Iris pigment epithelial cell (primary cell): ENCODE results near the gene PNMA6F.
"Not testable (repeated sequence)": the region's sequence is repeated elsewhere in the genome, so short reads cannot be mapped to it uniquely, and the experiment has no call there.

Source experiments
- DNase-seq: peaks from one replicate; pipeline ENCODE4 v3.0.0-alpha.2; 2011; ENCODE audit warnings: low read depth

Gene PNMA6F

DNA sequence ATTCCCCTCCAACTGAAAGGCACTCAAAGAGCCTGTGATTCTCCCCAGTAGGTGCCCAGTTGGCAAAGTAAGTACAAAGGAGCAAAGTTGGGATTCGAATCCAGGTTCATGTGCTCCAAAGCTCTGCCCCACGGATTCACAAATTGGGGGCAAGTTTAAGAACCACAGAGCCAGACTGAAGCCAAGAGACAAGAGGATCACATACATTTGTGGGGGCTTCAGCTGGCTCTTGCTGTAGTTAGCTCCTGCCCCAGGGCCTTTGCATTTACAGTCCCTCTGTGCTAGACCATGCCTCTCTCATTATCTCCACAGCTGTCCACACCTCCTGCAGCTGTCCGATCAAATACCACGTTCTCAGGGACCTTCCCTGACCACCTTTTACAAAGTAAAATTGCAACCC is 18.8 kb downstream of the PNMA6F start:
- DNase-seq, result no peak

DNA sequence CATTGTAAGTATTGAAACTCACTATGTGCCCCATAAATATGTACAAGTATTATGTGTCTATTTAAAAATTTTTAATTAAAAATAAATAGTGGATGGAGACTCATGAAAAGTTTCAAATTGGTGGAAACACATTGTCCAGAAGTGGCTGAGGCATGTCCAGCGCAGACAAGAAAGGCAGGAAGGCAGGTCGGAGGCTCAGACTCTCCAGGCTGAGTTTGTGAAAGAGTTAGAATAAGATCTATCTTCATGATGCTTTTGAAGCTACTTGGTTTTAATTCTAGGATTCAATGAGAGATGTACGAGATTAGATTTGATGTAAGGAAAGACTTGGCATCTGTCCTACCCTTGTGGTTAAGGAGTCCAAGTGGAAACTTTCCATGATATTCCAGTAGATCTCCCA is 19.8 kb downstream of the PNMA6F start:
- DNase-seq, result no peak

DNA sequence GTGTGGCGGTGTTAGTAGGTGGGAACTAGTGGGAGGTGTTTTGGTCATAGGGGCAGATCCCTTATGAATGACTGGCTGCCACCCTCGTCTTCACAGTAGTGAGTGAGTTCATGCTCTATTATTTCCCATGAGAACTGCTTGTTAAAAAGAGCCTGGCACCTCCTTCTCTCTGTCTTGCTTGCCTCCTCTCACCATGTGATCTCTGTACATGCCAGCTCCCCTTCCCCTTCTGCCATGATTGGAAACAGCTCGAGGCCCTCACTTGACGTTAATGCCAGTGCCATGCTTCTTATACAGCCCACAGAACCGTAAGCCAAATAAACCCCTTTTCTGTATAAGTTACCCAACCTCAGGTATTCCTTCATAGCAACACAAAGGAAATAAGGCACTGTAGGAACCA is 21.7 kb downstream of the PNMA6F start:
- DNase-seq, result no peak

DNA sequence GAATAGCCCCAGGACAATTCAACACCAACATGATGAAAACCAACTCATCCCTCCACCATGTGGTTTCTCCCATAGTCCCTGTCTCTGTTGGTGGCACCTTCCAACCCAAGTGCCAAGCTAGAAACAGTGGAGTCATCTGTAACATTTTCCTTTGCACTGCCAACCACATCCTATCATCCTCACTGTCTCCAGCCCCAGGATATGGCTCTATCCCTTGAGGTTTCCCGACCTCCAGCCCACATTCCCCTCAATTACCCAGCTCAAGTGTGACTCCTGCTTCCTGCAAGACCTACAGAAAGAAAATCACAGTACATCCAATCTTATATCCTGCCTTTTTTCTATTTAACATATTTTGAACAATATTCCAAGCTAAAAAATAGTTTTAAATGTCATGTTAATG is 24.2 kb downstream of the PNMA6F start:
- no peak for DNase-seq

DNA sequence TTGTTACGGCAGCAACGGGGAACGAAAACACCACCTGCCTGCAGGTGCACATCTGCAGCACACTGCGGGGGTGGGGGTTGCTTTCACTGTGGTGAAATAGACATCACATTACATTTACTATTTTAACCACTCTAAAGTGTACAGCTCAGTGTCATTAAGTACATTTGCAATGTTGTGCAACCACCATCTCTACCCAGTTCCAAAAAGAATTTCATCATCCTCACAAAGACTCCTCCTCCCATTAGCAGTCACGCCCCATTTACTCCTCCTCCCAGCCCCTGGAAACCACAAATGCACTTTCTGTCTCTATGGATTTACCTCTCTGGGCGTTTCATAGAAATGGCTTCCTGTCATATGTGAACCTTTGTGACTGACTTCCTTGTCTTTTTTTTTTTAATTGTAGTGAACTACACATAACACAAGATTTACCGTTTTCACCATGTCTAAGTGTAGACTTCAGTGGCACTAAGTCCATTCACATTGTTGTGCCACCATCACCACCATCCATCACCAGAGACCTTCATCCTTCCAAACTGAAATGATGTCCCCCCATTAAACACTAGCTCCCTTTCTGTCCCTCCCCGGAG is 28.0 kb downstream of the PNMA6F start:
- DNase-seq, result not testable (repeated sequence)

DNA sequence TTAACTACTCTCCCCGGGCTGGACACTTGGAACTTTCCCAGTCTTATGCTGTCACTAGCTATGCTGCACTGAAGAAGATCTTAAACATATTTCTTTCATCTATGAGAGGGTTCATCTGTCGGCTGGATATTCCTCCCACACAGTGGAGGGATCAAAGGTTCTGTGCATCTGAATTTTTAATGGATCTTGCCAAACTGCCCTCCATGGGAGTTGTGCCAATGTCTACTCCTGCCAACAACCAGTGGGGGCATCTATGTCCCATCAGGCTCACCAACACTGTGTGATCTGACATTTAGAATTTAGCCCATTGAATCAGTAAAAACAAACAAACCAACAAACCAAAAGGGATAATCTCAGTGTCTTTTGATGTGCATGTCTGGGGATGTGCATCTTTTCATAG is 32.8 kb downstream of the PNMA6F start:
- DNase-seq, result not testable (repeated sequence)

DNA sequence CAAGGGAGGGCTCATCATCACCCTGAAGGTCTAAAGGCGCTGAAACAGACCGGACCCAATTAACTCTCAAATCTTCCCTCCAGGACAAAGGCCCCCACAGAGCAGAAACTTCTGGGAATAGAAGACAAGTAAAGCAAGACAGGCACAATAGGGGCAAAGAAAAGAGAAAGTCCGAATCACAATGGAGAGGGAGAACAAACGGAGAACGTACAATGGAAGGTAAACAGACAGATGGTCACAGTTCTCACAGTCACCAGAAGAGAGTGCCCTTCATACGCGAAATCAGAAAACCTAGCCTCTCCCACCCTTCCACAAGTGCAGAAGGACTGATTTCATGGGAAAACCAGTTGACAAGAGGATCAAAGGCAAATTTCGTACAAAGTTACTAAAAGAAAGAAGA is 35.9 kb downstream of the PNMA6F start:
- not testable (repeated sequence) for DNase-seq

DNA sequence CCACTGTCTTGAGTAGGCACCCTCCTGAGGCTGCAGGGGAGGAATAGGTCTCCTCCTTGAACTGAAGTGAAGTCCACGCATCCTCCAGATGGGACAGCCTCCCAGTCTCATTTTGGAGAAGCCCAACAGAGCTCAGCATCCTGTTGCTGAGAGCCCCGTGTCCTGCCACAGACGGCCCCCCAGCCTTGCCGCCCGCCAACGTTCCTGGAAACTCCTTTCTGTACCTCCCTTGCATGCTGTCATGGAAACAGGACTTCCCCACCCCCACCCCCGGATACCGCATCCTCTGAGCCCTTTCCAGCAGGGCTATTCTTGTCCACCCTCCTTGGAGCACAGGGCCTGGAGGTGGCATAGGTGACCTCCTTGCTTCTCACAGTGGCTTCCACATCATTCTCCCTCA is 37.6 kb downstream of the PNMA6F start:
- not testable (repeated sequence) for DNase-seq

DNA sequence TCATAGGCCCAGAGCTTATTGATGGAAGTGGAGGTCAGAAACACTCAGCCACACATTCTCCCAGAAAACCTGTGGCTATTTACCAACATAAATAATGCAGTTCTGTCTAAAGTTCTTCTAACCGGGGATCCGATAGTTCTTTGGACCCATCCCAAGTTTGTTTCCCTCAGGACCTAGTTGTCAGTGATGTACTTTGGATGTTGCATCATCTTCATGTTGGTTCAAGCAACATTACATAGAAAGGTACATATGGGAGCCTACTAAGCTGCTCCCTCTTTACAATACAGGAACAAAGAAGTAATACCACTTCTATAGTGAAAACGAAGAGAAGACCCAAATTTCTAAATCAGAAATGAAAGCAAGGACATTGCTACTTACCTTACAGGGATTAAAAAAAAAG is 39.8 kb downstream of the PNMA6F start:
- DNase-seq, result not testable (repeated sequence)

DNA sequence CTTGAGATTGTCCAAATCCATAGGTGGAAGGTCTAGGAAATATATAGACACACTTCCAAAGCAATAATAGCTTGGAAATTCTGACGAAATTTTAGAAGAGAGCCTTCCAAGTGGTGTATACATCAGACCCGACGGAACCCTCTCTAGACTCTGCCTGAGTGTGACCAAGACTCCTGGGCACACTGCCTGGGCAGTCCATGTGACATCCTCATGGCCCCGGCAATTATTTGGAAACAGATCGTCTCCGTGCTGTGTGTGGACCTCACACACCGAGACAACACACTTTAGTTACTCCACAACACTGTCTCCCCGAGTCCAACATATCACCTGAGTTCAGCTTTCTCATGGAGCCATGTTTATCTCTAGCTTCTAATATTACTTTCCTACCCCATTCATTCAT is 42.3 kb downstream of the PNMA6F start:
- not testable (repeated sequence) for DNase-seq

DNA sequence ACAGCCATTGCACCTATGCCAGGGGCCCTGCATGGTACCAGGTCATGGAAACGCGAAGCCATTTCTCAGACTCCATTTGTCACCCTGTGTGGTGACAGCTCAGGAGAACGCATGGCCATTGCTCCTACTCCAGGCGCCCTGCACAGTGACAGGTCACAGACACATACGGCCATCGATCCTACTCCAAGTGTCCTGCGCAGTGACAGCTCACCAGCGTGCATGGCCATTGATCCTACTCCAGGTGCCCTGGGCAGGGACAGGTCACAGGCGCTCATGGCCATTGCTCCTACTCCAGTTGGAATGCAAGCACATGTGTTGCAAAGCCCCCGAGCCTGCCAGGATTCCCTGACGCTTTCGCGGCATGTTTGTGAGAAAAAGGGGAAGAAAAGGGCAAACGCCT is 45.5 kb downstream of the PNMA6F start:
- DNase-seq, result not testable (repeated sequence)

DNA sequence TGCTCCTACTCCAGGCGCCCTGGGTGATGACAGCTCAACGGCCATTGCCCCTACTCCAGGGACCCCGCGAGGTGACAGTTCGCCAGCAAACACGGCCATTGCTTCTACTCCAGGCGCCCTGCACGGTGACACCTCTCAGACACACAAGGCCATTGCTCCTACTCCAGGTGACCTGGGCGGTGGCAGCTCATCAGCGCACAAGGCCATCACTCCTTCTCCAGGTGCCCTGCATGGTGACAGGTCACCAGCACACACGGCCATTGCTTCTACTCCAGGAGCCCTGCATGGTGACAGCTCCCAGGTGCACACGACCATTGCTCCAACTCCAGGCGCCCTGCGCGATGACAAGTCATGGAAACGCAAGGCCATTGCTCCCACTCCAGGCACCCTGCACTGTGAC is 46.1 kb downstream of the PNMA6F start:
- not testable (repeated sequence) for DNase-seq

DNA sequence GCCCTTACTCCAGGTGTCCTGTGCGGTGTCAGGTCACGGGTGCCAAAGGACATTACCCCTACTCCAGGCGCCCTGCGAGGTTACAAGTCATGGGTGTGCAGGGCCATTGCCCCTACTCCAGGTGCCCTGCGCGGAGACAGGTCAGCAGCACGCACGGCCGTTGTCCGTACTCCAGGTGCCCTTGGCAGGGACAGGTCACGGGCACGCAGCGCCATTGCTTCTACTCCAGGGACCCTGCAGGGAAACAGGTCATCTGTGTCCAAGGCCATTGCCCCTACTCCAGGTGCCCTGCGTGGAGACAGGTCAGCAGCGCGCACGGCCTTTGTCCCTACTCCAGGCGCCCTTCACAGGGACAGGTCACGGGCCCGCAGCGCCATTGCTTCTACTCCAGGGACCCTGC is 49.0 kb downstream of the PNMA6F start:
- DNase-seq, result not testable (repeated sequence)

DNA sequence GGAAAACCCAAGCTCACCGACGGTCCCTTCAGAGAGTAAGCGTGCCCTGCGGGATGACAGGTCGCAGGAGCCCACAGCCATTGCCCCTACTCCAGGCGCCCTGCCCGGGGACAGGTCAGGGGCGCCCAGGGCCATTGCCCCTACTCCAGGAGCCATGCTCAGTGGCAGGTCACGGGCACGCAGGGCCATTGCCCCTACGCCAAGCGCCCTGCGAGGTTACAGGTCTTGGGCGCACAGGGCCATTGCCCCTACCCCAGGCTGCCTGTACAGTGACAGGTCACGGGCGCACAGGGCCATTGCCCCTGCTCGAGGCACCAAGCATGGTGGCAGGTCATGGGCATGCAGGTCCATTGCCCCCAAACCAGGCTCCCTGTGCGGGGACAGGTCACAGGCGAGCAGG is 49.5 kb downstream of the PNMA6F start:
- DNase-seq, result not testable (repeated sequence)
